Hematopoietic multipotent progenitor cell treated with erythropoietin and hydrocortisone succinate and interleukin-3 and kit ligand, for 6 days (in vitro differentiated cells): Measurements from ENCODE around the gene DCP2.

Source experiments
- DNase-seq: peaks from one replicate; pipeline ENCODE4 v3.0.0-alpha.2; 2015

The DCP2 gene

GRCh38 chr5:112968411-112969106 is 8.0 kb upstream of the DCP2 start:
- DNase-seq = no peak

GRCh38 chr5:112971276-112971675 is 5.3 kb upstream of the DCP2 start:
- DNase-seq = no peak

- DNase-seq = no peak
Observed at GRCh38 chr5:112973036-112973435, 3.6 kb upstream of the DCP2 start.

- DNase-seq = peak; percentile 60
Observed at GRCh38 chr5:112973904-112974303, 2.7 kb upstream of the DCP2 start.

- DNase-seq = no peak
Observed at GRCh38 chr5:112974901-112975300, 1.7 kb upstream of the DCP2 start.

GRCh38 chr5:112975721-112976431 is 722 bp upstream of the DCP2 start:
- DNase-seq = no peak

GRCh38 chr5:112977440-112977861 is 853 bp downstream of the DCP2 start:
- DNase-seq = peak; percentile 49

- DNase-seq = peak; percentile 20
Observed at GRCh38 chr5:112978836-112979235, 2.2 kb downstream of the DCP2 start.

- DNase-seq = peak; percentile 52
Observed at GRCh38 chr5:112979723-112980122, 3.1 kb downstream of the DCP2 start.

- no peak for DNase-seq
Observed at GRCh38 chr5:112983363-112983762, 6.8 kb downstream of the DCP2 start.

- no peak for DNase-seq
Observed at GRCh38 chr5:112986224-112986623, 9.6 kb downstream of the DCP2 start.

- peak; percentile 86 for DNase-seq
Observed at GRCh38 chr5:112995764-112996618, 19.4 kb downstream of the DCP2 start.

GRCh38 chr5:112996830-112997374 is 20.3 kb downstream of the DCP2 start:
- no peak for DNase-seq

- DNase-seq = no peak
Observed at GRCh38 chr5:112998296-112998695, 21.7 kb downstream of the DCP2 start.

- no peak for DNase-seq
Observed at GRCh38 chr5:113000466-113000865, 23.9 kb downstream of the DCP2 start.

GRCh38 chr5:113002423-113002822 is 25.8 kb downstream of the DCP2 start:
- DNase-seq = no peak

- no peak for DNase-seq
Observed at GRCh38 chr5:113003763-113004162, 27.2 kb downstream of the DCP2 start.

GRCh38 chr5:113005454-113005853 is 28.9 kb downstream of the DCP2 start:
- no peak for DNase-seq

- DNase-seq = no peak
Observed at GRCh38 chr5:113017881-113018635, 41.5 kb downstream of the DCP2 start.

- no peak for DNase-seq
Observed at GRCh38 chr5:113020461-113021273, 44.1 kb downstream of the DCP2 start.

- peak; percentile 56 for DNase-seq
Observed at GRCh38 chr5:113022661-113023060, 46.1 kb downstream of the DCP2 start.
